ENCODE data around the gene EPC2. TPM values are rescaled to one million over a fixed set of nuclear protein-coding genes. Genes with fewer than 3 reads are reported as not detected.
"Not testable (repeated sequence)": the region's sequence is repeated elsewhere in the genome, so short reads cannot be mapped to it uniquely, and the experiment has no call there.

EPC2 gene
- total and polyA plus RNA-seq, 2 experiments from 2014 or later, result 2.4 to 14.0 TPM

DNA sequence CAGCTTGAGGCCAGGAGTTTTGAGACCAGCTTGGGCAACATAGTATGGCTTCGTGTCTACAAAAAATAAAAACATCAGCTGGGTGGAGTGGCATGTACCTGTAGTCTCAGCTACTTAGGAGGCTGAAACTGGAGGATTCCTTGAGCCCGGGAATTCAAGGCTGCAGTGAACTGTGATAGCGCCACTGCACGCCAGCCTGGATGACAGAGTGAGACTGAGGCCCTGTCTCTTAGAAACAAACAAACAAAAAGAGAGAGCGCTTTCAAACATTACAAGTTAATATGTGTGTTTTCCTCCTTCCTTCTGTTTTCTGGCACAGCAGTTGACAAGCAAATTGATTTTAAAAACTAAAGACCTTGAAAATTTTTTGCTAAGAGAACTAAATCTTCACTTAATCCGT is 9.9 kb downstream of the EPC2 start:
- Histone ChIP-seq H3K27me3 (no peaks in the 10 kb centered on the region), H3K27ac (no peak overlapping the region), H3K4me1 (ENCODE audit: low read depth) (peaks cover 33% of the 10 kb centered on the region), H3K4me3 (no peak overlapping the region), H3K36me3 (no peaks in the 10 kb centered on the region), H3K9me3 (ENCODE audit: low read depth) (no peaks in the 10 kb centered on the region)
- DNase-seq (ENCODE audit: low read depth in 1 of 2, low spot score in 1 of 2), result no peak
- TF ChIP-seq, protein P1, sequence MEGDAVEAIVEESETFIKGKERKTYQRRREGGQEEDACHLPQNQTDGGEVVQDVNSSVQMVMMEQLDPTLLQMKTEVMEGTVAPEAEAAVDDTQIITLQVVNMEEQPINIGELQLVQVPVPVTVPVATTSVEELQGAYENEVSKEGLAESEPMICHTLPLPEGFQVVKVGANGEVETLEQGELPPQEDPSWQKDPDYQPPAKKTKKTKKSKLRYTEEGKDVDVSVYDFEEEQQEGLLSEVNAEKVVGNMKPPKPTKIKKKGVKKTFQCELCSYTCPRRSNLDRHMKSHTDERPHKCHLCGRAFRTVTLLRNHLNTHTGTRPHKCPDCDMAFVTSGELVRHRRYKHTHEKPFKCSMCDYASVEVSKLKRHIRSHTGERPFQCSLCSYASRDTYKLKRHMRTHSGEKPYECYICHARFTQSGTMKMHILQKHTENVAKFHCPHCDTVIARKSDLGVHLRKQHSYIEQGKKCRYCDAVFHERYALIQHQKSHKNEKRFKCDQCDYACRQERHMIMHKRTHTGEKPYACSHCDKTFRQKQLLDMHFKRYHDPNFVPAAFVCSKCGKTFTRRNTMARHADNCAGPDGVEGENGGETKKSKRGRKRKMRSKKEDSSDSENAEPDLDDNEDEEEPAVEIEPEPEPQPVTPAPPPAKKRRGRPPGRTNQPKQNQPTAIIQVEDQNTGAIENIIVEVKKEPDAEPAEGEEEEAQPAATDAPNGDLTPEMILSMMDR (IDR thresholded peaks at IDR 0.05; ENCODE audit: low read depth, low read length), result no peak

DNA sequence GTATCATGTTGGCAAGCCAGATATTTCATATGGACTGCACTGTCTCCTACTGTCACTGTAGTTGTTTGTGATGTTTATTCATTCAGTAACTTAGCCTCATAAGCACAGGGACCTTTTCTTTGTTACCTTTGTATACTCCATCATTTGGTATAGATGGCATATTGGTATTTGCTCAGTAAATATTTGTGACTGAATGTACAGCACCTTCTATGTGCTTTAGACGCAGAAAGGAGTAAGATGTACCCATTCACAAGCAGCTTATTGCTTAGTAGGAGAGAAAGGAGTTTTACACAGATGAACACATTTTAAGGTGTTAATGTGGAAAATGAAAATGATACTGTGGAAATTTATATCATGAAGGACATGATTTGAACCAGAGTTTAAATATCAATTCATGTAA is 12.0 kb downstream of the EPC2 start:
- Histone ChIP-seq H3K27ac (no peak overlapping the region), H3K27me3 (no peaks in the 10 kb centered on the region), H3K4me1 (ENCODE audit: low read depth) (peaks cover 22% of the 10 kb centered on the region), H3K9me3 (ENCODE audit: low read depth) (no peaks in the 10 kb centered on the region), H3K36me3 (no peaks in the 10 kb centered on the region), H3K4me3 (no peak overlapping the region)
- TF ChIP-seq, protein P1 (IDR thresholded peaks at IDR 0.05; ENCODE audit: low read depth, low read length), result no peak
- DNase-seq (ENCODE audit: low read depth in 1 of 2, low spot score in 1 of 2), result no peak

DNA sequence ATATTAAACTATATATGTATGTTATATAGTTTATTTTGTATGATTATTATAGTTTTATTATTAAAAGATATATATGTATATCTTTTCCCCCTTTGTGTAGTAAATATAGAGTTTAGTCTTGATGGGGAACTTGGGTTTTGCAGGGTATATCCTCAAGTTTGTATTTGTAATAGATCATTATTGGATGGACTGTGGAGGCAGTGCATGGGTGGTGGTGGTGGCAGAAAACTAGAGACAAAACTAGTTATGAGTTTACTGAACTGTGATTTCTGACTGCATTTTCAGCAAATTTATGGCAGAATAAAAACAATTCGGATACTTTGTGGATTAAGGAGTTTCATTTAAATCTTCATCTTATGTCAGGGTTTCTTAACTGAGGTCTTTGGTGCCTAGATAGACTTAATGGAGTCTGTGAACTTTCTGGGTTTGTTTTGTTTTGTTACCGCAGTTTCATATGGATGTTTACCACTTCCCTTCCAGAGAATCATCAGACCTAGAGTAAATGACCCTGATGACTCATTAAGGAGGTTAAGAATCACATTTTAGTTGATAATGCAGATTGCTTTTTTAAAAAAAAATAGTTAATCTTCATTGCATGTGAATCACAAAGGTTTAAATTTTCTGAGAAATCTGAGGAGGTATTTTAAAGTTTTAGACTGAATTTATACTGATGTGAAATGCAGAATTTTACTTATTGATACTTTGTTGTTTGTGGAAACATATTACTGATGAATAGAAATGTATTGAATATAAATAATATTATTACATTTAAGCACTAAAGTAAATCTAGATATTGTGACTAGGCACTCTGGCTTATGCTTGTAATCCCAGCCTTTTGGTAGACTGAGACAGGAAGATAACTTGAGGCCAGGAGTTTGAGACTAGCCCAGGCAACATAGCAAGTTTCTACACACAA is 14.5 kb downstream of the EPC2 start:
- TF ChIP-seq, protein P1 (IDR thresholded peaks at IDR 0.05; ENCODE audit: low read depth, low read length), result no peak
- peak in 1 of 2 donors; percentile 54 for DNase-seq (ENCODE audit: low read depth in 1 of 2, low spot score in 1 of 2)
- H3K4me3 ChIP-seq, result no peak overlapping the region
- peaks cover 6% of the 10 kb centered on the region for H3K4me1 ChIP-seq (ENCODE audit: low read depth)
- H3K27ac ChIP-seq, result no peak overlapping the region
- no peaks in the 10 kb centered on the region for H3K36me3 ChIP-seq
- no peaks in the 10 kb centered on the region for H3K9me3 ChIP-seq (ENCODE audit: low read depth)
- H3K27me3 ChIP-seq, result no peaks in the 10 kb centered on the region

DNA sequence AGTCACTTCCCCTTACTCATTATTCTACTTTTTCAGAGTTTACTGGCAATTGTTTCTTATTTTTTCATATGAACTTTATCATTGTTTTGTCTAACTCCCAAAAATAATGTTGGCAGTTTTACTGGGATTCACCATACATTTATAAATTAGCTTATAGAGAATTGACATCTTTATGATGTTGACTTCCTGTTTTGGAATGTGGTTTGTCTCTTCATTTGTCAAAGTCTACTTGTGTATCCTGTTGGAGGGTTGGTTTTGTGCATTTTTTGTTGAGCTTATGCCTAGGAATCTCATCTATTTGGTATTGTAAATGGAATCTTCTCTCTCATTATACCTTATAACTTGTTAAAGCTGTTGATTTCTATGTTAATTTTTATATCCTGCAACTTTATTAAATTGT is 16.4 kb downstream of the EPC2 start:
- no peaks in the 10 kb centered on the region for H3K36me3 ChIP-seq
- TF ChIP-seq, protein P1 (IDR thresholded peaks at IDR 0.05; ENCODE audit: low read depth, low read length), result no peak
- H3K9me3 ChIP-seq (ENCODE audit: low read depth), result no peaks in the 10 kb centered on the region
- no peak for DNase-seq (ENCODE audit: low read depth in 1 of 2, low spot score in 1 of 2)
- H3K4me3 ChIP-seq, result no peak overlapping the region
- peaks cover 6% of the 10 kb centered on the region for H3K4me1 ChIP-seq (ENCODE audit: low read depth)
- H3K27ac ChIP-seq, result no peak overlapping the region
- no peaks in the 10 kb centered on the region for H3K27me3 ChIP-seq

DNA sequence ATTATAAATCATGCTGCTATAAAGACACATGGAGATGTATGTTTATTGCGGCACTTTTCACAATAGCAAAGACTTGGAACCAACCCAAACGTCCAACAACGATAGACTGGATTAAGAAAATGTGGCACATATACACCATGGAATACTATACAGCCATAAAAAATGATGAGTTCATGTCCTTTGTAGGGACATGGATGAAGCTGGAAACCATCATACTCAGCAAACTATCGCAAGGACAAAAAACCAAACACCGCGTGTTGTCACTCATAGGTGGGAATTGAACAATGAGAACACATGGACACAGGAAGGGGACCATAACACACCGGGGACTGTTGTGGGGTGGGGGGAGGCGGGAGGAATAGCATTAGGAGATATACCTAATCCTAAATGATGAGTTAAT is 17.8 kb downstream of the EPC2 start:
- not testable (repeated sequence) for H3K4me1 ChIP-seq (ENCODE audit: low read depth); H3K27me3 ChIP-seq; H3K4me3 ChIP-seq; H3K27ac ChIP-seq; H3K9me3 ChIP-seq (ENCODE audit: low read depth); H3K36me3 ChIP-seq; DNase-seq (ENCODE audit: low read depth in 1 of 2, low spot score in 1 of 2)

DNA sequence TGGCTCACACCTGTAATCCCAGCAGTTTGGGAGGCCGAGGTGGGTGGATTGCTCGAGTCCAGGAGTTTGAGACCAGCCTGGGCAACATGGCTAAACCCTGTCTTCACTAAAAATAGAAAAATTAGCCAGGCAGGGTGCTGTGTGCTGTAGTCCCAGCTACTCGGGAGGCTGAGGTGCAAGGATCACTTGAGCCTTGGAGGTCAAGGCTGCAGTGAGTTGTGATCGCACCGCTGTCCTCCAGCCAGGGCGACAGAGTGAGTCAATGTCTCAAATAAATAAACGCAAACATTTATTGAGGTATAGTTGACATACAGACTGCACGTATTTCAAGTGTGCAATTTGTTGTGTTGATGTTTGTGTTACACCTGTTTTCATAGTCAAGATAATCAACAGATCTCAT is 19.7 kb downstream of the EPC2 start:
- Histone ChIP-seq H3K27ac (no peak overlapping the region), H3K36me3 (no peaks in the 10 kb centered on the region), H3K27me3 (no peaks in the 10 kb centered on the region), H3K9me3 (ENCODE audit: low read depth) (no peaks in the 10 kb centered on the region), H3K4me1 (ENCODE audit: low read depth) (no peaks in the 10 kb centered on the region), H3K4me3 (no peak overlapping the region)
- DNase-seq (ENCODE audit: low read depth in 1 of 2, low spot score in 1 of 2), result no peak
- TF ChIP-seq, protein P1 (IDR thresholded peaks at IDR 0.05; ENCODE audit: low read depth, low read length), result no peak

All from cardiac muscle cell (in vitro differentiated cells and primary cell).